ENCODE results near the gene OTULIN. TPM values are rescaled to one million over a fixed set of nuclear protein-coding genes. Genes with fewer than 3 reads are reported as not detected.

Gene OTULIN
- total and polyA plus RNA-seq, 7 donors: 6.6 to 37.9 (median 13.2) TPM

DNA sequence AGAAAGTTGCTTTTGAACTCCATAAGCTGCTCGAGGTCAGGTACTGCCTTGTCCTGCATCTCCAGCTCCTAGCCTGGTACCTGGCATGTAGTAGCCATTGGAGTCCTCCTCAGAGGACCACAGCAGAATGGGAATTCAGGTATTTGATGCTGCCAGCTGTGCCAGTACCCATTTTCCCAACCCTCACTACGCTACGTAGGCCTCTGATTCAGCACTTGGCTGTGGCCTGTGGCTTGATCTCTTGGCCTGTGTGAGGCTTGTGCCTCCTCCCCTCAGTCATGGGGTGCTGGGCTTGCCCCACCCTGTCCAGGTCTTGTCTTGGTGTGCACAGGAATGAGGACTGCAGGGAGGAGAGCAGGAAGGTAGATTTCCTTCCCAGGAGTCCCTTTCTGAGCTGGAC, 11.8 kb downstream of the OTULIN start:
- Histone ChIP-seq H3K27ac (peak overlapping the region in 1 of 4 donors; percentile 8), H3K27me3 (no peaks in the 10 kb centered on the region), H3K36me3 (peaks cover 0 to 28% (median 8%) of the 10 kb centered on the region in 4 donors), H3K4me3 (no peak overlapping the region), H3K4me1 (peaks cover 0 to 44% (median 27%) of the 10 kb centered on the region in 4 donors), H3K9me3 (no peaks in the 10 kb centered on the region)
- no peak for DNase-seq
- TF ChIP-seq POLR2AphosphoS5 (IDR thresholded peaks at IDR 0.05) (no peak), POLR2A (IDR thresholded peaks at IDR 0.05) (no peak), EP300 (IDR thresholded peaks at IDR 0.05) (no peak)
- TF ChIP-seq, protein P1, sequence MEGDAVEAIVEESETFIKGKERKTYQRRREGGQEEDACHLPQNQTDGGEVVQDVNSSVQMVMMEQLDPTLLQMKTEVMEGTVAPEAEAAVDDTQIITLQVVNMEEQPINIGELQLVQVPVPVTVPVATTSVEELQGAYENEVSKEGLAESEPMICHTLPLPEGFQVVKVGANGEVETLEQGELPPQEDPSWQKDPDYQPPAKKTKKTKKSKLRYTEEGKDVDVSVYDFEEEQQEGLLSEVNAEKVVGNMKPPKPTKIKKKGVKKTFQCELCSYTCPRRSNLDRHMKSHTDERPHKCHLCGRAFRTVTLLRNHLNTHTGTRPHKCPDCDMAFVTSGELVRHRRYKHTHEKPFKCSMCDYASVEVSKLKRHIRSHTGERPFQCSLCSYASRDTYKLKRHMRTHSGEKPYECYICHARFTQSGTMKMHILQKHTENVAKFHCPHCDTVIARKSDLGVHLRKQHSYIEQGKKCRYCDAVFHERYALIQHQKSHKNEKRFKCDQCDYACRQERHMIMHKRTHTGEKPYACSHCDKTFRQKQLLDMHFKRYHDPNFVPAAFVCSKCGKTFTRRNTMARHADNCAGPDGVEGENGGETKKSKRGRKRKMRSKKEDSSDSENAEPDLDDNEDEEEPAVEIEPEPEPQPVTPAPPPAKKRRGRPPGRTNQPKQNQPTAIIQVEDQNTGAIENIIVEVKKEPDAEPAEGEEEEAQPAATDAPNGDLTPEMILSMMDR (IDR thresholded peaks at IDR 0.05): no peak
- intact Hi-C loops (cut with DNase I): no loop called here
- WGBS, 2 donors: 48 to 80% methylated on average over 3 of the region's 3 CpGs

DNA sequence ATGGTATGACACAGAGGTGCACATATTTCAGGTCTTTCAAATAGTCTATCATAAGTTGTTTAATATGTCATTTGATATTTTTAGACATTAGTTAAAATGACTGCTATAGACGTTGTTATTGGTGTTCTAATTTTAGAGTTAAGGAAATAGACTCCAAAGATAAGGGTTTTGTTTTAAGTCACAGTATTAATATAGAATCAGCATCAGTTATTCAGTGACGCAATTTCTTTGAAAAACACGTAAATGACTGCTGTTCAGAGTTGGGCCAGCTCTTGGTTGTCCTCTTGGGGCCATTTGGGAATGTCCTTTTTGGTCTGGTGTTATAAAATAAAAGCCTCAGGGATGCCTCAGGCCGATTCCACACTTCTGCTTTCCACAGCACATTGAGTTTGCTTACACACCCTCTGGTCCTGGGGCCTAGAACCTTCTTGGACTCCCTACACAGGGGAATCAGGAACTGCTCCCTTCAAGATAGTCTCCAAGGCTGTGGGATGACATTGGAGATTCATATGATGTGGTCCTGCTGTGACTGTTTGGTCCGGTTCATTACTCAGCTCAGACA, 14.3 kb downstream of the OTULIN start:
- TF ChIP-seq POLR2AphosphoS5 (IDR thresholded peaks at IDR 0.05) (no peak), POLR2A (IDR thresholded peaks at IDR 0.05) (no peak), EP300 (IDR thresholded peaks at IDR 0.05) (no peak)
- TF ChIP-seq, protein P1 (IDR thresholded peaks at IDR 0.05): no peak
- H3K36me3 ChIP-seq: peaks cover 0 to 51% (median 19%) of the 10 kb centered on the region in 4 donors
- intact Hi-C loops (cut with DNase I): no loop called here

DNA sequence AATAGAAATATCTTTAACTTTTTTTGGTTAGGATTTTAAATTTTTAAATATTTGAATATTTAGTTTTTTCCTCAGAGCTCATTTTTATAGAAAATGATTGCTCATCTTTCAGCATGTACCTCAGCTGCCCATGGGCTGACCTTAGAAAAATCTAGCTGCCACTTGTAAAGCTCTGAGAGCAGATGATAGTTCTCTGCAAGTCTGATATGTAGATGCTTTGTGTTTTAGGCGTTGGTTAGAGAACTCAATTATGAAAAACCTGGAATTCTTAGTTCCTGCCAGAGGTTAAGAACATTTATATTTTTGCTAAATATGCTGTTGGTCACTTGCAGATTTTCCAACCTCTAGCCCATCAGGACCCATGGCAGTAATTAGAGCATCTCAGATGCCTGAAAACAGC, 15.1 kb downstream of the OTULIN start:
- TF ChIP-seq EP300 (IDR thresholded peaks at IDR 0.05): no peak
- TF ChIP-seq POLR2A (IDR thresholded peaks at IDR 0.05): no peak
- TF ChIP-seq, protein P1 (IDR thresholded peaks at IDR 0.05): no peak
- no peak for TF ChIP-seq POLR2AphosphoS5 (IDR thresholded peaks at IDR 0.05)
- peaks cover 0 to 26% (median 12%) of the 10 kb centered on the region in 4 donors for H3K4me1 ChIP-seq

More for the DNA sequence above, 14.3 kb downstream of the OTULIN start:
- WGBS, 2 donors: 83 to 87% methylated on average over 5 of the region's 5 CpGs
- H3K27me3 ChIP-seq: no peaks in the 10 kb centered on the region
- H3K9me3 ChIP-seq: no peaks in the 10 kb centered on the region
- no peak for DNase-seq
- no peak overlapping the region for H3K27ac ChIP-seq
- no peak overlapping the region for H3K4me3 ChIP-seq
- H3K4me1 ChIP-seq: peaks cover 0 to 22% (median 10%) of the 10 kb centered on the region in 4 donors

DNA sequence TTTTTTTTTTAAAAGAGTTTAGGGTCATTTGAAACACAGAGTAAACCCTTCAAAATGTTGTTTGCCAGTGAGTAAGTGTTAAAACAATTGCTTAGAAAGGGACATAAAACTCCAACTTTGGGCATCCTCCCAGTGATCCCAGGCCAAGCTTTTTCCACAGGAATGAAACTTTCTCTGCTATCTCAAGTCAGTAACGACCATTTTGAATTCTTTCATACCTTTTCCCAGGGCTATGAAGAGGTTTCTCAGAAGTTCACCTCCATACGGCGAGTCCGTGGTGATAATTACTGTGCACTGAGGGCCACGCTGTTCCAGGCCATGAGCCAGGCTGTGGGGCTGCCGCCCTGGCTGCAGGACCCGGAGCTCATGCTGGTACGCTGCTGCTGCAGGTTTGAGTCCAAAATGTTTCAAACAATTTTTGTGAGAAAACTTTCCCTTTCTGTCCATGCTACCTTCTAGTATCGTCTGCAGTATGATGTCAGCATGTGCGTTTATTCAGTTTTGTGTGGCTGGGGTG, 16.8 kb downstream of the OTULIN start:
- H3K4me1 ChIP-seq: peaks cover 0 to 28% (median 11%) of the 10 kb centered on the region in 4 donors
- no peaks in the 10 kb centered on the region for H3K27me3 ChIP-seq
- no peak for TF ChIP-seq EP300 (IDR thresholded peaks at IDR 0.05)
- TF ChIP-seq, protein P1 (IDR thresholded peaks at IDR 0.05): no peak
- no peak for TF ChIP-seq POLR2A (IDR thresholded peaks at IDR 0.05)
- no peak for TF ChIP-seq POLR2AphosphoS5 (IDR thresholded peaks at IDR 0.05)
- intact Hi-C loops (cut with DNase I): no loop called here
- DNase-seq: no peak
- no peaks in the 10 kb centered on the region for H3K9me3 ChIP-seq
- H3K36me3 ChIP-seq: peaks cover 0 to 57% (median 21%) of the 10 kb centered on the region in 4 donors
- 95 to 96% methylated on average over 10 of the region's 10 CpGs for WGBS, 2 donors
- H3K27ac ChIP-seq: no peak overlapping the region
- no peak overlapping the region for H3K4me3 ChIP-seq

More for the DNA sequence above, 15.1 kb downstream of the OTULIN start:
- H3K9me3 ChIP-seq: no peaks in the 10 kb centered on the region
- no peaks in the 10 kb centered on the region for H3K27me3 ChIP-seq
- intact Hi-C loops (cut with DNase I): no loop called here
- peaks cover 0 to 55% (median 19%) of the 10 kb centered on the region in 4 donors for H3K36me3 ChIP-seq
- no peak overlapping the region for H3K27ac ChIP-seq
- no peak overlapping the region for H3K4me3 ChIP-seq
- WGBS, 2 donors: 92 to 95% methylated on average over 1 of the region's 1 CpG
- no peak for DNase-seq

All from sigmoid colon (tissue), 7 donors.